DMS 273 (cell line): Measurements from ENCODE around the gene BMAL2.

Source experiments
- DNase-seq: peaks from one replicate; lab custom pipeline; 2025; ENCODE audit not compliant: unreplicated experiment; lab: John Stamatoyannopoulos, UW

Gene BMAL2

DNA sequence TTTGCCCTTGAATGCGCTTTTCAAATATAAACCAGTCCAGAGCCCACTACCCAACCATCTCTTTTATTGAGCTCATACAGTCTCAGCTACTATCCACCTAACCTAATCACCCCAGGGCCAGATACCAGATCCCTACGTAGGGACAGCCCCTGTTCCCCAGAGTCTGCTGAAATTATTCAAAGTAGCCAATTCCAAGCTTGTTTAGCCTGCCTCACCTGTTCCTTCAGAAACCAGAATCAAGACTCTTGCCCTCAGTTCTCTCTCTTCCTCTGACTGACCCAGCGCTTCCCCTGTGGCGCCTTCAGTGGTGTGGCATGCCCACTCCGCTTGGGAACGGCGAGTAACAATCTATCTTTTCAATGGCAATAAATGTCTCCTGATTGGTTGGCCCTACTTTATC, 18.8 kb downstream of the BMAL2 start:
- DNase-seq = no peak

DNA sequence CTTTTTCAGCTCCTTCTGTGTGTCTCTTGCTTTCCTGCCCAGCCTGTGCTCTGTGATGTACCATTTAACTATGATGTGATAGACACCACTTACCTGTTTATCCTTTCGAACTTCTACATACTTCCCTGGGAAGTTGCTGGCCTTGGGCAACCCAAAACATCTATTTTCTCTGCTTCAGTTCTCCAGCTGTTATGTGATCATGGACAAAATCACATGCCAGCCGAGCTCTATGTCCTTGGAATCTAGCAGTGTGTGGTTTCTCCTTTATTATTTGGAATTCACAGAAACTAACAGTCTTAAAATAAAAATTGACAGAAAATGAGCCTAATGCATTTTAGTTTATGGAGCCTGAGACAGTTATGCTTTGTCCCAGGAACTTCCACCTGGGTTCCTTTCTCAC, 22.9 kb downstream of the BMAL2 start:
- no peak for DNase-seq

GRCh38 chr12:27355979-27356378, 23.3 kb downstream of the BMAL2 start:
- no peak for DNase-seq

DNA sequence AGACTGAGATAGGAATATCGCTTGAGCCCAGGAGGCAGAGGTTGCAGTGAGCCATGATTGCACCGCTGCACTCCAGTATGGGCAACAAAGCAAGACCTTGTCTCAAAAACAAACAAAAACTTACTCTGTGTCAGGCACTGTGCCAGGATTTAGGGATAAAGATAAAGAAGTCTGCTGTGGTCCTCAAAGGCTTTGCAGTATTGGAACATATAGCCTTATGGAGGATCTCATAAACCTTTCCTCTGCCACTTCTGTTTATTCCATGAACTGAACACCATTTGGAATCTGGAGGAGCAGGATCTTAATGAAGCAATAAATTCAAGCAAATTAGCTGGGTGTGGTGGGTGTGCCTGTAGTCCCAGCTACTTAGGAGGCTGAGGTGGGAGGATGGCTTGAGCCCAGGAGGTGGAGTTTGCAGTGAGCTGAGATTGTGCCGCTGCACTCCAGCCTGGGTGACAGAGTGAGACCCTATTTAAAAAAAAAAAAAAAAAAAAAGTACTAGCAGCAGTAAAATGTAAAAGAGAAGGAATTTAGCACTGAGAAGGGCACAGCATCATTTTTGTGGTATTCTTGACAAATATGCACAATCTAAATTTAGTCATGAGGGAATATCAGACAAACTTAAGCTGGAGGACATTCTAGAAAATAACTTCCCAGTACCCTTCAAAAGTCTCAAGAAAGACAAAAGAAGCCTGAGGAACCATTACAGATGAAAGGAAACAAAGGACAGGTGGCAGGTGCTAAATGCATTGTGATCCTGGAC, 27.1 kb downstream of the BMAL2 start:
- no peak for DNase-seq

DNA sequence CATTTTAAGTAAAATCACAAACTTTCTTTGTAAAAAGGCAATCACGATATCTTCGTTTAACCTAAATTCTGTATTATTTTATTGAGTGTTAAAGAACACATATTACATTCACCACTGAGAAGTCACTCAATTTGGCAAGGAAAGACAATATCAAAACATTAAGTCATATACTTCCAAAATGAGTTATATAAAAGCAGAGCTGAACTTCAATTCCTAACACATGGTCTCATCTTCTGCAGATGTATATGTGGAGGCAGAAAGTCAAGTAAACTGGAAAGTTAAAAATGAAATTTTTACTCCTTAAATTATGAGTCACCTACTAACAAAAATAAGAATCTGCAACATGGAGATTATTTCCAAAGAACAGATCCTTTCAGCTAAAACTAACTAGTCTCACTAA, 28.7 kb downstream of the BMAL2 start:
- no peak for DNase-seq

DNA sequence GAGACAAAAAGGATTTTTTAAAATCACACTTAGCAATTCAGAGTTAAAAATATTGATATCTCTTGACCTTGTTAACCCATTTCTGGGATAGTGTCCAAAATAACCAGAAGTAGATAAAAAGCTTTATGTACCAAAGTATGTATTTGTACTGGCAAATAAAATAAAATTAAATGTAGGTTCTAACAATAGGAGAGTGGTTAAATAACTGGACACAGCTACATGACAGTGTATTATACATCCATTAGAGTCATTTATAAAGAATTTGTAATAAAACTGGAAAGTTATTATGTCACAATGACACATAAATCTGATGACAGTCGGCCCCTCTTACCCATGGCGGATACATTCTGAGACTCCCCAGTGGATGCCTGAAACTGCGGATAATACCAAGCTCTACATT, 34.0 kb downstream of the BMAL2 start:
- no peak for DNase-seq

GRCh38 chr12:27367078-27367477, 34.4 kb downstream of the BMAL2 start:
- no peak for DNase-seq

GRCh38 chr12:27382171-27382795, 49.6 kb downstream of the BMAL2 start:
- DNase-seq = no peak
